ENCODE results near the gene GNG12.

The GNG12 gene

GRCh38 chr1:67840449-67840848 lies 7.2 kb upstream of the GNG12 start:
- peak; percentile 80 for DNase-seq (ENCODE audit: low spot score)

DNA sequence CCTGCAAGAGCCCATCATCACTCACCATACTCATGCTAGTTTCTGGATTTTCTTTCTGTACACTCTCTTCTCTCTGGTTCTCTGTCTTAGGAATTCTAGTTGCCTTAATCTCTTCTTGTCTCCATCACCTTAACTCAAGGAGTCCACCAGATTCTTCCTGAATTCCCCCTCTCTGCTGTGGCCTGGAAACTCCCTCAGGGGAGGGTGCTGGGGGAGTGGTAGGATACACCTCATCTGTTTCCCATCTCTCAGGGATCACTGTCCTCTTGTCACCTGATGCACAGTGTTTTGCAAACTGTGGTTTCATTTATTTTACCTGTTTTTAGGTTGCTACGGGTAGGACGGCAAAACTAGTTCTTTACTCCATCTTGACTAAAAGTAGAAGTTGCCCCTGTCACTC lies 6.6 kb upstream of the GNG12 start:
- DNase-seq (ENCODE audit: low spot score), result no peak

DNA sequence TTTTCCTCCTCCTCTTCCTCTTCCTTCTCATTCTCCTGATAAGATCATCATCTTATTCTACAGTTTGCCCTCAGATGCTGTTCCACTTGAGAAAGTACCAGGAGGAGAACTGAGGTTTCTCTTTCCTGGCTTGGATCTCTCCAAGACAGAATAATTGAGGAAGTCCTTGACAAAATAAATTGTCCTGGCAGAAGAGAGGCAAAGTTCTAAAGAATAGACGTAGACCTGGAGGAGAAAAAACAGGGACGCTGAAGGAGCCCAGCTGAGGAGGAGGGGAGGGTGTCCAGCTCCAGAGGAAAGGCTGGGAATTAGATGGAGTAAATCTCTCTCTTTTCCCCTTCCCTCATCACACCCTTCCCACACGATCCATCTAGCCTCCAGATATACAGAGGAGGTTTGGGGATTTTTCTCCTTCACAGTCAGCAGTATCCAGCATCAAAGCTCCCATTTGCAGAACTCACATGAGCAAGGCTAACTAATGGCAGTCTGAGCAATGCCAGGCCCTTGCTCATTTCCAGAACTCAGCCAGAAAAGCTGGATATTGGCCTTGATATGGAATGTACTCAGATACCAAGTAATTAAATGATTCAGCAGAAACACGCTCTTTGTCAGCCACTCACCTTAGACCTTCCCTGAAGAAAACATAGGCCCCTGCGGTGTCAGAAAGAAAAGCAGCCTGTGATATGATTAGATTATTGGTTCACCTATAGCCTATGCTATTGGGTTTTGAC lies 5.1 kb upstream of the GNG12 start:
- no peak for DNase-seq (ENCODE audit: low spot score)

DNA sequence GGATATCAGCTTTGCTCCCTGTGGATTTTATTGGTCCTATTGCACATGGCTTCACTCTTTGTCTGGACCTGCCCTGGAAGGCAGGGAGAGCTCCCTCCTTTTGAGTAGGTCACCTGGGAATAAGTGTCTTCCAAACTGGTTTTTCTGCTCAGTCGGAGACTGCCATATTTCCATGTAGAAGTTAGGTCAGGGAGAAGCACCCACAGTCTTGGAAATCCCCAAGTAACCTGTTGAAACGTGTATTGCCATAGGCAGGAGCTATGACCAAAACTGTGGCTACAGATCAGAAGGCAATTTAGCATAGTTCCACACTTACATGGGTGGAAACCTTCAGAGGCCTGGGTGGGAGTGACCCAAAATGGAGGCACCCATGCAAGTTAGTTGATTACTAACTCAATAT lies 3.5 kb upstream of the GNG12 start:
- DNase-seq (ENCODE audit: low spot score), result no peak

DNA sequence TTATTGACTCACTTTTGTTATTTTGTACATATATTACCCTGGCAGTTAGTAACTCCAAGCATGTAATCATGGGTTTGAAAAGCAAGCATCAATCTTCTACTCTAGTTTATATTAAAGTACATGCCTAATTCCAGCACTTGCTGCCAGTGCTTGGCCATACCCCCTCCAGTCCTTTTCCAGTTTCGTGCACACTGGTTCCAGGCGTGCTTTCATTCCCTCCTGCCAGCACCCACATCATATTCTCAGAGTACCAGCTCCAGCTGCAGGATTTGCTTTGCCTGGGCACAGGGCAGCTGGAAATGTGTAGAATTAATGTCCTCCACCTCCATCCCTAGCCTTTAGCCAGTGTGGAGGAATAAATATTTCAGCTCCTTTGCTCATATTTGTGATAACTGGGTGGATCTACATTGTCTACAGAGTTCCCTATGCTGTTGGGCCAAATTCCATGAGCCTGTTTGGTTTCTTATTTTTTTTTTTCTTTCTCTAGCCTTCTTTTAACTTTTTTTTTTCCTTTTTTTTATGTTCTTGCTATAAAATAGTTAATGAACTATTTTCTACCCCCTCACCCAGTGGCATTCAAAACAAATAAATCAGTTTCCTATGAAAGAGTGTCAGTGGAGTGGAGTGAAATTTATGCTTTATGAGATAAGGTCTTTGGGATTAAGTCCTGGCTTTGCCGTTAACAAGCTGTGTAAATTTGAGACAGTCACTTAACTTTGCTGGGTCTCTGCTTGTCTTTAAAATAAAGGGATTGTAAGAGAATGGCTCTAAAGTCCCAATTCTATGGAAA lies 2.6 kb upstream of the GNG12 start:
- no peak for DNase-seq (ENCODE audit: low spot score)

DNA sequence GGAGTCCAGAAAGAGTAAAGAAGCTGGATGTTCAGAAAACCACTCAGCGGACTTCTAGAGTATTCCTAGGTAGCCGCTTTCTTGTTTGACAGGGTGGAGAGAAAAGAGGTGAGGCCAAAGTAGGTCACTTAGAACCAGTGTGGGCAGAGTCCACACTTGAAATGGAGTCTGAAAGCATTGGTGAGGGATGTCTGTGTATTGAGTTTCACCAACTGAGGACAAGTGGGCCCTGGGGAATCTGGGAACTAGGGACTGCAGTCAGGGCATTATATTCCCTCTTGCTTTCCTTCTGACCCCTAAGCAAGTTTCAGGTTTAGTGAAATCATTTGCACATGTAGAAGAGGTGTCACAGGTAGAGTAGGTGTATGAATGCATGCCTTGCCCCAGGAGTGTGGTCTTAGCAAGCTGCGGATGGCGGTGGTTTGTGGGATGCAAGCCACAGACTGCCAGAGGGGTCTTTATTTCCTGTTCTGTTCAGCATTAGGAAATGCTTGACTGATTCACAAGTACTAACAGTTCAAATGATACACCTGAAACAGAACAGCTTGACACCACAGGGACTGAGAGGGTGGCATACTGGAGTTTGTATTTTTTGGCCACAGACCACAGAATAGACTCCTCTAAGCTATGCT lies 1.1 kb upstream of the GNG12 start:
- no peak for DNase-seq (ENCODE audit: low spot score)

- no peak for DNase-seq (ENCODE audit: low spot score)
Observed at GRCh38 chr1:67833602-67833940, 304 bp upstream of the GNG12 start.

DNA sequence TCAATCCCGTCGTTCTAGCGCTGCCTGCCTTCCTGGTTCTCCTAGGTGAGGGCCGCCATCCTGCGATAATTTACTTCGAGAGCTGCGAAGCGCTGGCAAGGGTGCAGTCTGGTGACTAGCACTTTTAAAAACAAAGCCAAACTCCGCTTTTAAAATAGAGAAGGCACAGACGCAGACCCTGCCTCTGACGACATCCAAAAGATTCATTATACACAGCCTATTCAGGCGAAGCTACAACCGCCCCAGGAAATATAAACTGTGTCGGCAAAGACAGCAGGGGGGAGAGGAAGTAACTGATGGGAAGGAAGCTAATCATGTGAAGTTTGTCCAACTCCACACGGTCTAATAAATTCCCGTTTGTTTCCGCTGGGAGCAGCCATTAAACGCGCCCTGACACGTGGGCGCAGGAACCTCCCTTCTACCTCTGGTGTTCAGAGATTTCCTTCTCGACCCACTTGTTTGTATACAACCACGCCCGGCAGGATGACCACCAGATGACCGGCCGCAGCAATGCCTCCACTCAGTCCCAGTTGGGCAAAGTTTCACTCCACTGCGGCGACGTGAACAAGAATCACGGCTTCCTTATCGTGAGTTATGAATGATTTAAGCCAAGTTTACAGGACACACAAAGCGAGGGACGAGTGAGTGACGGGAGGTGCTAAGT lies 1.3 kb downstream of the GNG12 start:
- DNase-seq (ENCODE audit: low spot score), result peak; percentile 80

- no peak for DNase-seq (ENCODE audit: low spot score)
Observed at GRCh38 chr1:67830928-67831830, 2.1 kb downstream of the GNG12 start.

DNA sequence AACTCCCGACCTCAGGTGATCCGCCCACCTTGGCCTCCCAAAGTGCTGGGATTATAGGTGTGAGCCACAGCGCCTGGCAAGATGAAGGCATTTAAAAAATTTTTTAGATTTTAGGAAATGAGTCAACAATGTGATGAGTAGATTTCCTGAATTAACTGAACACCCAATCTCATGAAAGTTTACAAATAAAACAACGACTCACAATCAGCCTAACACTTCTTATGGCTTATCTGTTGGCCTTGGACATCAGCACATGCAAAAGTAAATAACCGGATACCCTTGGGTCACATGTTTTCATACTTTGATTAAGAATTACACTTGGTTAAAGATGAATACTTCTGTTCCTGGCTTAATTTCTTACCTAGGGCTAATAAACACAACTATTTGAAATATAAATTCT lies 3.0 kb downstream of the GNG12 start:
- peak; percentile 90 for DNase-seq (ENCODE audit: low spot score)

GRCh38 chr1:67827688-67828087 lies 5.6 kb downstream of the GNG12 start:
- no peak for DNase-seq (ENCODE audit: low spot score)

GRCh38 chr1:67825591-67825990 lies 7.7 kb downstream of the GNG12 start:
- DNase-seq (ENCODE audit: low spot score), result no peak

- DNase-seq (ENCODE audit: low spot score), result no peak
Observed at GRCh38 chr1:67824766-67825165, 8.5 kb downstream of the GNG12 start.

DNA sequence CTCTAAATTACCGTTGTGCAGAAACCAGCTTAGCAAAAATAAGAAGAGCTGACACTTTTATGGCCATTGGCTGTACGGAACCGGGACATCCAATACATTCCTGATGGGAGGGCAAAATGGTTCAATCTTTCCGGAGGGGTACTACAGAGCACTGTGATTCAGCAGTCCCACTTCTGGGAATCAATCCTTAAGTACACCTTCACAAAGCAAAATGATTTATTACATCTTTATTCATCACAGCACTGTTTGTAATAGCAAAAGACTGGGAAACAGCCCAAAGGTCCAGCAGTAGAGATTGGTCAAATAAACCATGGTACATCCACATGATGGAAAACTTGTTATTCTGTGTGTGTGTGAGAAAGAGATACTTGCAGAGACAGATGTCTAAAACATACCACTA lies 9.7 kb downstream of the GNG12 start:
- DNase-seq (ENCODE audit: low spot score), result no peak

DNA sequence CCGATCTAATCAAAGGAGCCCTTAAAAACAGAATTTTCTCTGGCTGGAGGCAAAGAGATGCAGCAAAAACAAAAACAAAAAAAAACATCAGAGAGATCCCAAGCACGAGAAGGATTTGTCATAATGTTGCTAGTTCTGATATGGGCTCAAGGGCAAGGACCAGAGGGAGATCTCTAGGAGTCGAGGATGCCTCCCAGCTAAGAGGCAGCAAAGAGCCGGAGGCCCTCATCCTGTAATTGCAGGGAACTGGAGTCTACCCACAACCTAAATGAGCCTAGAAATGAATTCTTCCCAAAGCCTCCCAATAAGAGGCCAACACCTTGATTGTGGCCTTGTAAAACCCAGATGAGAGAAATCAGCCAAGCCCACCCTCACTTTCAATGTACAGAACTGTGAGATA lies 12.0 kb downstream of the GNG12 start:
- no peak for DNase-seq (ENCODE audit: low spot score)

DNA sequence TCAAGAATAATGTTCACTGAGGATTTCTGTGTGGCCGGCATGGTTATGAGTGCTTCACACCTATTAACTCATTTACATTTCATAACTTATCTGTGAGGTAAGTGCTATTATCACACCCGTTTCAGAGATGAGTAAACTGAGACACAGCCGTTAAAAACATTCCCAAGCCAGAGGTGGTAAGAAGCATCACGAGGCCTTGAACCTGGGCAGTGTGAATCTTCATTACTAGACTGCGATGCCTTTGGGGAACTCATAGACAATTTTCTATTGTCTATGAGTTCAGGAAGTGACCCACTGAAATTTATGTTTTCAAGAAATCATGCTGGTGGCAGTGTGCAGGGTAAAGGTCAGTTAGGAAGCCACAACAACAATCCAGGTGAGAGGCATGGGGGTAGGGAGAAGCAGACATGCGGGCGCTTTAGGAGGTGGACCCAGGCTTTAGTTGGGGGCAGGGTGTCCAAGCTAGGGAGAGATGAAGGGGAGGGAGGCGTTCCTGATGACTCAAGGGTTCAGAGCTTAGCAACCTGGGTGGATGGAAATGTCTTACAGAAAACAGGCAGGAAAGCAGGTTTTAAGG lies 14.5 kb downstream of the GNG12 start:
- DNase-seq (ENCODE audit: low spot score), result no peak

DNA sequence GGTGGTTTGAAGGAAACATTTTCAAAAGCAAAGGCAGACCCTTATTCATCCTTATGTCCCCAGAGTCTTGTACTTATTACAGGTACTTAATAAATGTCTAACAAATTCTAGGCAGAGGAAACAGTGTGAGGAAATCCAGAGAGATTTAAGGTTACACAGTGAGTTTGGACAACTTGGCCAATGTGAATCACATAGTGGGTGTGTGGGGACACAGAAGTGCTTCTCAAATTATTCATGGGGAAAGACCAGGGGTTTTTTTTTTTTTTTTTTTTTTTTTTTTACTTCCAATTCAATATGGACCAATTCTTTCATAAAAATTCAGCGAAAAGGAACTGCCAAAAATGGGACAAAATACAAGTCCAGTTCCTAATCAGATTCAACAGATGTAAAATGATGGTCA lies 15.1 kb downstream of the GNG12 start:
- DNase-seq (ENCODE audit: low spot score), result no peak

GRCh38 chr1:67817319-67817718 lies 15.9 kb downstream of the GNG12 start:
- DNase-seq (ENCODE audit: low spot score), result no peak

DNA sequence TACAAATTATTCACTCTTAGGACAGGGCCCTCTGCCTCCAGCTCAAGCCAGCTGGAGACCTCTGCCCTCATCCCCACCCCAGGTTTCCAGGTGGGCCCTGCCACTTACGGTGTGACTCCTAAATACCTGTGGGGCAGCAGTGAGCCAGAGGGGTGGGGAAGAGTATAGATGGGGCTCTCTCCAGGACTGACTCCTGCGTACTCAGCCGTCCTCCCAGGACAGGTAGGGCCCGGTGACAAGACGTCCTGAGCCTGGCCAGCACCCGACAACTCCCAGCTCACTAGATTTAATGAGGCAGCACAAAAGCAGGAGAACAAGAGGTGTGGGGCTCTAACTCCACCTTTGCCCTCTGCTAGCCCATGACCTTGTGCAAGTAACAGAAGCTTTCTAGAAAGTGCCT lies 16.8 kb downstream of the GNG12 start:
- DNase-seq (ENCODE audit: low spot score), result no peak

DNA sequence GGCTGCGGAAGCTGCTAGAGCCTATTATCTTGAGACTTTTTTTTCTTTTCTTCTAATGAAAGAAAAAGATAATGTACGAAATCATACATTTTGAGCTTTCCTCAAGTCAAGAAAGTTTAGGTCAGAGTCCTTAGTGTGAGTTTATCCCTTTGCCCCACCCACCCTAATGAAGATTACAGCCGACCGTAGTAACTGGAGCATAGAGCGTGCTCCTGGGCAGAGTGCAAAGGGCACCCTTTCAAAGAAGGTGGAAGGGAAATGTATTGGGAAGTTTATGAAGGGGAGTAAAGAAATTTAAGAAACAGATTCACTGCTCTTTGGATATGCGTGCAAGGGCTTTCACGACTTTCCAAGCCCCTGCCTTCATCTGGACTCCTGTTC lies 17.2 kb downstream of the GNG12 start:
- no peak for DNase-seq (ENCODE audit: low spot score)

DNA sequence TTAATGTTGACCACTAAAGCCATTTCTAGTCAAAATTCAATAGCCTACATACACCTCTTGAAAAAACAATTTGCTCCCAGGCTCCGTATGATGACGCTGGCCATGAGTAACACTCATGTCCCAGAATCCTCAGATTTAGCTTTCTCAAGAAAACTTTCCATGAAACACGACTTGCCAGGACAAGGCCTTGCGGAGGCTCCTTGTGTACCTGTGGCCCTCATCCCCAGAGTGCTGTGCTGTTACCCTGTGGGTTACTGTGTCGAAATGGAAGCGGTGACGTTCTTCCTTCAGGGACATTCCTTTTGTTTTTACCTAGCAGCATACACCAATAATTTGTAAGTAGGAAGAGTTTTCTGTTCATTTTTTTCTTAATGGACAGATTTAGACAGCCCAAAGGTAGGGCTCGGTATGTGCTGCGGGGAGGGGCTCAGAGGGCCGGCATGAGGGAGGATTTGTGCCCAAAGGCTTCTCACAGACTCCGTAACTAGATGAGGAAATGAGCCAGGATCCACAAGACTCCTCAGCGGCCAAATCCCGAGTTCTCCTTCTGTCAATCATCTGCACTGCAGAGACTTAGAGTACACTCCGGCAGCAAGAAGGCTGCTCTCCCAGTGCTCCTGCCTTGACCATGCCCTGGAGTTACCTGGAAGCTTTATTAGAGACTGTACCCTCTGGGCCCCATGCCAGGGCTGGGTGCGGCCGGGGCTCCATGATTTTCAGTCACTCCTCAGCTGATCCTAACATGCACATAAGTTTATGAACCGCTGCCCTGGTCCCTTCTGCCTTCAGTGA lies 17.8 kb downstream of the GNG12 start:
- no peak for DNase-seq (ENCODE audit: low spot score)

All from kidney capillary endothelial cell (primary cell).